GM23248 (cell line): ENCODE data around the gene FASTKD2. TPM values are rescaled to one million over a fixed set of nuclear protein-coding genes. Genes with fewer than 3 reads are reported as not detected.
"Not testable (repeated sequence)": the region's sequence is repeated elsewhere in the genome, so short reads cannot be mapped to it uniquely, and the experiment has no call there.

ENCODE experiments used
- DNase-seq: peaks from one replicate; pipeline ENCODE4 v3.0.0-alpha.2; 2015
- H2AFZ ChIP-seq: fragments of 200-600 bp; sonication (generic); 2 replicates; pipeline ENCODE4 v1.6.1; 2016; ENCODE audit warnings: antibody characterized with exemption
- H3F3A ChIP-seq: fragments of 200-600 bp; sonication (generic); 2 replicates; pipeline ENCODE4 v1.6.1; 2016; ENCODE audit warnings: mild to moderate bottlenecking, antibody characterized with exemption, mixed run types; ENCODE audit not compliant: insufficient read depth
- H3K27ac ChIP-seq: fragments of 200-600 bp; sonication (generic); 2 replicates; pipeline ENCODE4 v1.5.1; 2016; ENCODE audit warnings: mild to moderate bottlenecking
- H3K27me3 ChIP-seq: fragments of 200-600 bp; sonication (generic); replicated peaks from 2 replicates; pipeline ENCODE4 v1.6.1; 2016; ENCODE audit warnings: mild to moderate bottlenecking; ENCODE audit not compliant: insufficient read depth
- H3K36me3 ChIP-seq: fragments of 200-600 bp; sonication (generic); 2 replicates; pipeline ENCODE4 v1.6.1; 2016; ENCODE audit warnings: low read depth, mild to moderate bottlenecking
- H3K4me1 ChIP-seq: fragments of 200-600 bp; sonication (generic); 2 replicates; pipeline ENCODE4 v1.6.1; 2016; ENCODE audit warnings: mild to moderate bottlenecking; ENCODE audit not compliant: insufficient read depth
- H3K4me2 ChIP-seq: fragments of 200-600 bp; sonication (generic); one replicate; pipeline ENCODE4 v1.6.1; 2016; ENCODE audit warnings: mild to moderate bottlenecking; ENCODE audit not compliant: unreplicated experiment
- H3K4me3 ChIP-seq: fragments of 200-600 bp; sonication (generic); 2 replicates; pipeline ENCODE4 v1.5.1; 2016; ENCODE audit warnings: mild to moderate bottlenecking
- H3K79me2 ChIP-seq: fragments of 200-600 bp; sonication (generic); 2 replicates; pipeline ENCODE4 v1.6.1; 2016; ENCODE audit warnings: mild to moderate bottlenecking; ENCODE audit not compliant: insufficient read depth
- H3K9ac ChIP-seq: fragments of 200-600 bp; sonication (generic); 2 replicates; pipeline ENCODE4 v1.6.1; 2016; ENCODE audit warnings: mild to moderate bottlenecking
- H3K9me2 ChIP-seq: fragments of 200-600 bp; sonication (generic); 2 replicates; pipeline ENCODE4 v1.6.1; 2016; ENCODE audit warnings: mixed run types, mild to moderate bottlenecking, moderate library complexity; ENCODE audit not compliant: insufficient read depth
- H3K9me3 ChIP-seq: fragments of 200-600 bp; sonication (generic); one replicate; pipeline ENCODE4 v1.6.1; 2017; ENCODE audit warnings: low read depth
- H4K20me1 ChIP-seq: fragments of 200-600 bp; sonication (generic); 2 replicates; pipeline ENCODE4 v1.6.0; 2016; ENCODE audit not compliant: insufficient read depth
- EZH2 ChIP-seq: fragments of 200-600 bp; sonication (generic); IDR thresholded peaks from 2 replicates; pipeline ENCODE4 v1.6.1; 2018; ENCODE audit warnings: antibody characterized with exemption, mild to moderate bottlenecking; ENCODE audit not compliant: insufficient read depth, poor library complexity, severe bottlenecking
- EZH2phosphoT487 ChIP-seq: fragments of 200-600 bp; sonication (generic); IDR thresholded peaks from 2 replicates; pipeline ENCODE4 v1.6.1; 2018; ENCODE audit warnings: antibody characterized with exemption, moderate library complexity, mild to moderate bottlenecking, low read depth; ENCODE audit not compliant: insufficient read depth
- WGBS, 2 experiments: methylation state at CpG; one replicate each; pipeline ENCODE4 v1.1.6; 2015 to 2017; ENCODE audit warnings: low lambda C conversion rate in 2 of 2, low coverage in 1 of 2; ENCODE audit errors: missing lambda C conversion rate in 2 of 2; 5-methylcytosine and 5-hydroxymethylcytosine counted together
- in situ Hi-C: fragments of 300-500 bp; cut with MboI; formaldehyde crosslinking; loops from 2 replicates; pipeline ENCODE4 v1.15.0; 2020
- polyA plus RNA-seq: library from polyadenylated mRNA; unstranded; fragments of >200 nt; fragmentation: Nextera tagmentation; extraction: Ambion mirVana; gene quantifications from 2 replicates; pipeline ENCODE4 v1.2.1, GENCODE V29; 2016
- total RNA-seq: library from RNA; depleted of rRNA; stranded (reverse); fragments of >200 nt; shearing (Covaris generic); gene quantifications from 2 replicates; pipeline ENCODE4 v1.2.3, GENCODE V29; 2014

The FASTKD2 gene
- total and polyA plus RNA-seq, 2 experiments from 2014 or later = 27.2 to 29.3 TPM

DNA sequence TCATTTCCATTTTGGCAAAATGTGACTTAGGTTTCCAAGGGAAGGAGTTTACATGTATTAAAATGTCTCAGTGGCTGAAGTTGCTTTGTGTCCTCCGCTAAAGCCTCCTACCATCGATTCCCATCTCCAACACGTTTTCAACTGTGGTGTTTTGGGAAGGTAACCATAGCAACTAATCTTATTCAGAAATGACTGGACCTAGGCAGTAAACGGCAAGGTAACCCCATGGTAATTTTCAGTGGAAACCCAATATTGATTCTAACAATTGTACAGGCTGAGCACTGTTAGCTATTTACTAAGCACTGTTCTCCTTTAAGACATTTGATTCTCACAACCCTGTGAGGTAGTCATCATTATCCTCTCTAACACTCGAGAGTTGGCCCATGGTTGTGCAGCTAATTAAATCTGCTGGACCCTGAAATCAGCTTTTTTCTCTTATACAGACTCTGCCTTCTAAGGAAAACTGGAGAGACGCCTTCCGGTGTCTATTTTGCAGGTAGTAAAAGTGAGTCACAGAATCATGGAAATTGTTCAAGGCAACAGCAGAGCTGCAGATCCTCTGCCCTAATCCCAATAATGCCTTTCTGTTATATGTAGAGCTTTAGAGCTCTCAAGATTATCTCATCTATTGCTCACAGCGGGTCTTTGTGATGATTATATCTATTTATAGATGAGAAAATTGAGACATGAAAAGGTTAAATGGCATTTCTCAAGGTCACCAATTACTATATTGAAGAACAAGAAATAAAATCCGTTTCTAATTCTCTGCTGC is 36.2 kb downstream of the FASTKD2 start:
- Histone ChIP-seq H3K4me2 (no peak overlapping the region), H3K36me3 (no peaks in the 10 kb centered on the region), H3K79me2 (no peaks in the 10 kb centered on the region), H3K9me3 (no peaks in the 10 kb centered on the region), H4K20me1 (no peaks in the 10 kb centered on the region), H2AFZ (no peak overlapping the region), H3K4me3 (no peak overlapping the region), H3K27ac (no peak overlapping the region), H3K27me3 (no peaks in the 10 kb centered on the region), H3K9ac (no peak overlapping the region), H3F3A (no peaks in the 10 kb centered on the region), H3K9me2 (no peaks in the 10 kb centered on the region), H3K4me1 (peaks cover 7% of the 10 kb centered on the region; the same call in 1 of the 2 replicates)
- 75% methylated on average over 9 of the region's 9 CpGs for WGBS, 2 experiments
- in situ Hi-C loops = no loop called here
- TF ChIP-seq EZH2phosphoT487 (no peak), EZH2 (no peak)
- no peak for DNase-seq

- TF ChIP-seq EZH2phosphoT487 = no peak
- TF ChIP-seq EZH2 = no peak
- no peaks in the 10 kb centered on the region for H3K36me3 ChIP-seq
- no peaks in the 10 kb centered on the region for H3F3A ChIP-seq
- no peak overlapping the region for H2AFZ ChIP-seq
- H3K27ac ChIP-seq = no peak overlapping the region
- no peaks in the 10 kb centered on the region for H4K20me1 ChIP-seq
- in situ Hi-C loops = no loop called here
- no peak overlapping the region for H3K9ac ChIP-seq
- H3K9me3 ChIP-seq = no peaks in the 10 kb centered on the region
- H3K9me2 ChIP-seq = no peaks in the 10 kb centered on the region
- WGBS, 2 experiments = 93 to 95% methylated on average over 7 of the region's 7 CpGs
- no peaks in the 10 kb centered on the region for H3K79me2 ChIP-seq
- H3K4me2 ChIP-seq = no peak overlapping the region
- H3K4me1 ChIP-seq = peaks cover 7% of the 10 kb centered on the region; the same call in 1 of the 2 replicates
- no peak overlapping the region for H3K4me3 ChIP-seq
- DNase-seq = no peak
- H3K27me3 ChIP-seq = no peaks in the 10 kb centered on the region
Measured at GRCh38 chr2:206802654-206803514, 37.5 kb downstream of the FASTKD2 start.

DNA sequence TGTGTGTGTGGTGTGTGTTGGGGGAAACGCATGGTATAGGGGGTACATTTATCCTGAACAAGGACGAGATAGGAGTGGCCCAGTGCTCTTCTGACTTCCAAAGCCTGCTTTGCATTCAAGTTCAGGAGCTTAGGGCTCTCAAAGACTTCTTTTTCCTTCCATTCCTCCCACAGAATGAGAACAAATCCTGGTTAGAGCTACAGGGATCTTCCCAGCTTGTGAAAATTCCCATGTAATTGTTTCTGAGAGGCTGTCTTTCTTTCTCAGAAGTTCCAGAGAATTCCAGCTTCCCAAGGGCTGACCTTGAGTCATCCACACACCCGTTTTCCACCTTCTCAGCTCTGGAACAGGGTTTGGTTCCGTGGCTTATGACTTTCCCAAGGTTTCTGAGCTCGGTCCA is 38.9 kb downstream of the FASTKD2 start:
- Histone ChIP-seq H4K20me1 (no peaks in the 10 kb centered on the region), H2AFZ (no peak overlapping the region), H3K9ac (no peak overlapping the region), H3F3A (no peaks in the 10 kb centered on the region), H3K4me2 (no peak overlapping the region), H3K9me2 (no peaks in the 10 kb centered on the region), H3K27ac (no peak overlapping the region), H3K36me3 (no peaks in the 10 kb centered on the region), H3K9me3 (no peaks in the 10 kb centered on the region), H3K79me2 (no peaks in the 10 kb centered on the region), H3K27me3 (no peaks in the 10 kb centered on the region), H3K4me3 (no peak overlapping the region), H3K4me1 (peaks cover 7% of the 10 kb centered on the region; the same call in 1 of the 2 replicates)
- 50 to 61% methylated on average over 5 of the region's 5 CpGs for WGBS, 2 experiments
- TF ChIP-seq EZH2phosphoT487 (no peak), EZH2 (no peak)
- DNase-seq = peak; percentile 17
- in situ Hi-C loops = no loop called here

- no peak overlapping the region for H2AFZ ChIP-seq
- H3K79me2 ChIP-seq = no peaks in the 10 kb centered on the region
- peak; percentile 11 for DNase-seq
- no peak overlapping the region for H3K9ac ChIP-seq
- in situ Hi-C loops = no loop called here
- no peak for TF ChIP-seq EZH2
- no peak for TF ChIP-seq EZH2phosphoT487
- H3K27ac ChIP-seq = no peak overlapping the region
- no peaks in the 10 kb centered on the region for H3K27me3 ChIP-seq
- H3K36me3 ChIP-seq = no peaks in the 10 kb centered on the region
- H3K4me3 ChIP-seq = no peak overlapping the region
- H4K20me1 ChIP-seq = no peaks in the 10 kb centered on the region
- no peaks in the 10 kb centered on the region for H3K4me1 ChIP-seq
- 59 to 62% methylated on average over 6 of the region's 6 CpGs for WGBS, 2 experiments
- no peak overlapping the region for H3K4me2 ChIP-seq
- no peaks in the 10 kb centered on the region for H3K9me2 ChIP-seq
- H3F3A ChIP-seq = no peaks in the 10 kb centered on the region
- H3K9me3 ChIP-seq = no peaks in the 10 kb centered on the region
Measured at GRCh38 chr2:206805887-206806607, 40.6 kb downstream of the FASTKD2 start.

GRCh38 chr2:206807624-206808023 is 42.2 kb downstream of the FASTKD2 start:
- H3K4me2 ChIP-seq, DNase-seq, in situ Hi-C loops, H3K4me3 ChIP-seq, H3K9me3 ChIP-seq, H3K27me3 ChIP-seq, H3F3A ChIP-seq, H2AFZ ChIP-seq, H3K27ac ChIP-seq, H3K79me2 ChIP-seq, H4K20me1 ChIP-seq, H3K9me2 ChIP-seq, H3K36me3 ChIP-seq, H3K9ac ChIP-seq, H3K4me1 ChIP-seq: not testable (repeated sequence)
- 78 to 86% methylated on average over 3 of the region's 3 CpGs for WGBS, 2 experiments

GRCh38 chr2:206812471-206812870 is 47.1 kb downstream of the FASTKD2 start:
- H3K4me2 ChIP-seq, H3K9ac ChIP-seq: not testable (repeated sequence)
- WGBS, 2 experiments = 64 to 82% methylated on average over 5 of the region's 5 CpGs

More at GRCh38 chr2:206812471-206812870, 47.1 kb downstream of the FASTKD2 start:
- H4K20me1 ChIP-seq, H3F3A ChIP-seq, H3K27ac ChIP-seq, H3K9me2 ChIP-seq, H2AFZ ChIP-seq, H3K79me2 ChIP-seq, H3K4me3 ChIP-seq, H3K9me3 ChIP-seq, H3K36me3 ChIP-seq, in situ Hi-C loops, DNase-seq, H3K27me3 ChIP-seq, H3K4me1 ChIP-seq: not testable (repeated sequence)
